WTC11 (cell line): ENCODE results near the gene POLA1. TPM values are rescaled to one million over a fixed set of nuclear protein-coding genes. Genes with fewer than 3 reads are reported as not detected.

ENCODE experiments used
- ATAC-seq: fragments of 200-7000 bp; cut with Tn5 transposase; 2 replicates; pipeline ENCODE4 v1.10.0; 2021; ENCODE audit warnings: mild to moderate bottlenecking, moderate library complexity
- CTCF ChIA-PET: fragments of 300-600 bp; sonication (Branson Sonifier 250); formaldehyde crosslinking; loops from one replicate; lab custom pipeline; 2021; ENCODE audit warnings: antibody characterized with exemption; lab: Charles Lee
- POLR2A ChIA-PET: fragments of 350-600 bp; sonication (Branson Sonifier 250); formaldehyde crosslinking; loops from one replicate; lab custom pipeline; 2021; ENCODE audit warnings: antibody characterized with exemption; lab: Charles Lee
- DNase-seq: peaks from one replicate; pipeline ENCODE4 v3.0.0; 2021; ENCODE audit warnings: low spot score
- H3K27ac Mint-ChIP-seq: 2 replicates; pipeline ENCODE4 v1.8.0; 2021; ENCODE audit warnings: mixed read lengths
- H3K27me3 Mint-ChIP-seq: 2 replicates; pipeline ENCODE4 v1.8.0; 2021; ENCODE audit warnings: low read depth, mild to moderate bottlenecking, moderate library complexity, mixed read lengths
- H3K36me3 Mint-ChIP-seq: 2 replicates; pipeline ENCODE4 v1.8.0; 2021; ENCODE audit warnings: mixed read lengths
- H3K4me1 Mint-ChIP-seq: 2 replicates; pipeline ENCODE4 v1.8.0; 2022; ENCODE audit warnings: mixed read lengths
- H3K4me3 Mint-ChIP-seq: 2 replicates; pipeline ENCODE4 v1.8.0; 2021; ENCODE audit warnings: mild to moderate bottlenecking, moderate library complexity, mixed read lengths
- H3K9me3 Mint-ChIP-seq: 2 replicates; pipeline ENCODE4 v1.8.0; 2021; ENCODE audit warnings: mixed read lengths
- ATF1 ChIP-seq: sonication (generic); formaldehyde crosslinking; IDR thresholded peaks from 2 replicates; pipeline ENCODE4 v1.8.1; 2023; ENCODE audit warnings: mild to moderate bottlenecking, moderate library complexity, missing genetic modification reagents
- CREM ChIP-seq: sonication (generic); formaldehyde crosslinking; IDR thresholded peaks from 2 replicates; pipeline ENCODE4 v1.8.1; 2022; ENCODE audit warnings: mild to moderate bottlenecking, missing genetic modification reagents, moderate library complexity
- ELF4 ChIP-seq: sonication (generic); formaldehyde crosslinking; IDR thresholded peaks from 2 replicates; pipeline ENCODE4 v1.8.1; 2022; ENCODE audit warnings: low read depth, mild to moderate bottlenecking, moderate library complexity, missing genetic modification reagents
- FOXK1 ChIP-seq: sonication (generic); formaldehyde crosslinking; IDR thresholded peaks from 2 replicates; pipeline ENCODE4 v1.8.0; 2022; ENCODE audit warnings: mild to moderate bottlenecking, moderate library complexity, missing genetic modification reagents
- GABPB1 ChIP-seq: sonication (generic); formaldehyde crosslinking; IDR thresholded peaks from 2 replicates; pipeline ENCODE4 v1.8.1; 2023; ENCODE audit warnings: mild to moderate bottlenecking, missing genetic modification reagents
- JAZF1 ChIP-seq: fragments of 250-450 bp; sonication (Bioruptor Pico); IDR thresholded peaks from 2 replicates; pipeline ENCODE4 v1.9.0; 2021; ENCODE audit warnings: moderate library complexity, mild to moderate bottlenecking, inconsistent platforms
- MAX ChIP-seq: sonication (generic); formaldehyde crosslinking; IDR thresholded peaks from 2 replicates; pipeline ENCODE4 v1.8.0; 2022; ENCODE audit warnings: mild to moderate bottlenecking, missing genetic modification reagents
- NFYB ChIP-seq: sonication (generic); formaldehyde crosslinking; conservative IDR thresholded peaks from 2 replicates; pipeline ENCODE4 v1.8.0; 2022; ENCODE audit warnings: low read depth, missing genetic modification reagents
- PRDM15 ChIP-seq: sonication (generic); formaldehyde crosslinking; IDR thresholded peaks from 2 replicates; pipeline ENCODE4 v1.8.0; 2022; ENCODE audit warnings: missing genetic modification reagents
- USF1 ChIP-seq: sonication (generic); formaldehyde crosslinking; IDR thresholded peaks from 2 replicates; pipeline ENCODE4 v1.8.0; 2022; ENCODE audit warnings: mild to moderate bottlenecking, missing genetic modification reagents
- USF2 ChIP-seq: sonication (generic); formaldehyde crosslinking; IDR thresholded peaks from 2 replicates; pipeline ENCODE4 v1.8.1; 2023; ENCODE audit warnings: mild to moderate bottlenecking, missing genetic modification reagents, moderate library complexity
- ZNF138 ChIP-seq: sonication (generic); formaldehyde crosslinking; conservative IDR thresholded peaks from 2 replicates; pipeline ENCODE4 v1.8.1; 2022; ENCODE audit warnings: mild to moderate bottlenecking, moderate library complexity, missing genetic modification reagents
- ZNF423 ChIP-seq: fragments of 250-450 bp; sonication (Bioruptor Pico); IDR thresholded peaks from 2 replicates; pipeline ENCODE4 v2.1.2; 2022; ENCODE audit warnings: mild to moderate bottlenecking, moderate library complexity
- total RNA-seq: library from RNA; stranded (reverse); gene quantifications from 3 replicates; pipeline ENCODE4 v1.2.3, GENCODE V29; 2021

Gene POLA1
- total RNA-seq, 1 experiment from 2014 or later = 29.9 TPM

GRCh38 chrX:25015486-25016360 lies 322.0 kb downstream of the POLA1 start, which contains the start of gene ARX:
ARX (minus strand) TSS chrX:25015965; CDS start chrX:25015737, 228 bp downstream.
- H3K27me3 Mint-ChIP-seq = peaks cover 95% of the 10 kb centered on the region
- TF ChIP-seq USF2 (CRISPR knock-in tag) = peak; percentile 77
- no peak for TF ChIP-seq ZNF138 (CRISPR knock-in tag)
- no peak for TF ChIP-seq JAZF1
- peak; percentile 22; the same call in 1 of the 2 replicates for TF ChIP-seq MAX (CRISPR knock-in tag)
- 0 out of 2 replicates have a peak, but pooled peaks have one; percentile 20 for TF ChIP-seq GABPB1 (CRISPR knock-in tag)
- TF ChIP-seq NFYB (CRISPR knock-in tag) = peak; percentile 36; the same call in 1 of the 2 replicates
- TF ChIP-seq PRDM15 = peak; percentile 94
- TF ChIP-seq USF1 (CRISPR knock-in tag) = peak; percentile 74
- peak; percentile 33; the same call in 1 of the 2 replicates for TF ChIP-seq FOXK1 (CRISPR knock-in tag)
- DNase-seq = peak; percentile 78
- ChIA-PET POLR2A (interaction anchor here (1.0 to 1.4 kb wide), 2 partner anchors 9 to 14 kb away, joined by 4 read pairs; no protein-coding TSS in a partner anchor), CTCF (no interaction called here)
- no peaks in the 10 kb centered on the region for H3K36me3 Mint-ChIP-seq
- H3K4me3 Mint-ChIP-seq = peak within 1 kb of the TSS; percentile 76
- H3K4me1 Mint-ChIP-seq = peaks cover 45% of the 10 kb centered on the region
- no peak within 1 kb of the TSS for H3K27ac Mint-ChIP-seq
- peak; percentile 66 for ATAC-seq
- no peaks in the 10 kb centered on the region for H3K9me3 Mint-ChIP-seq

GRCh38 chrX:25016361-25016671 lies 322.6 kb downstream of the POLA1 start:
- Mint-ChIP-seq H3K9me3 (no peaks in the 10 kb centered on the region), H3K4me1 (peaks cover 41% of the 10 kb centered on the region), H3K27me3 (peaks cover 94% of the 10 kb centered on the region)
- POLR2A ChIA-PET = interaction anchor here (1.0 to 1.4 kb wide), 2 partner anchors 10 to 14 kb away, joined by 4 read pairs; no protein-coding TSS in a partner anchor
- no peak for TF ChIP-seq CREM (CRISPR knock-in tag)
- no peak for TF ChIP-seq ATF1 (CRISPR knock-in tag)
- no peak for TF ChIP-seq ELF4 (CRISPR knock-in tag)
- TF ChIP-seq, all 79 proteins: peak for 0
- DNase-seq = no peak
- Mint-ChIP-seq H3K4me3 (peak overlapping the region; percentile 76), H3K27ac (no peak overlapping the region), H3K36me3 (no peaks in the 10 kb centered on the region)
- CTCF ChIA-PET = no interaction called here
- ATAC-seq = no peak

GRCh38 chrX:25016938-25017598 lies 323.4 kb downstream of the POLA1 start:
- Mint-ChIP-seq H3K4me1 (peaks cover 41% of the 10 kb centered on the region), H3K27me3 (peaks cover 94% of the 10 kb centered on the region), H3K36me3 (no peaks in the 10 kb centered on the region), H3K9me3 (no peaks in the 10 kb centered on the region), H3K27ac (no peak overlapping the region), H3K4me3 (peak overlapping the region; percentile 76)
- TF ChIP-seq ZNF423 (CRISPR knock-in tag) (no peak), PRDM15 (peak; percentile 89), NFYB (CRISPR knock-in tag) (no peak)
- ChIA-PET POLR2A (no interaction called here), CTCF (no interaction called here)
- no peak for ATAC-seq
- no peak for DNase-seq
